Liver (tissue), 3 donors: ENCODE data around the gene GALNT17.

Experiments
- CTCF ChIP-seq: fragments of 150-350 bp; IDR thresholded peaks from 2 replicates; pipeline ENCODE4 v1.5.1; 2017; ENCODE audit warnings: improper control_type of control experiment, low read depth, low read length; ENCODE audit not compliant: missing input control
- MAX ChIP-seq: IDR thresholded peaks from 2 replicates; pipeline ENCODE4 v1.6.1; 2016; ENCODE audit warnings: antibody characterized with exemption
- TAF1 ChIP-seq: conservative IDR thresholded peaks from 2 replicates; pipeline ENCODE4 v1.6.1; 2016; ENCODE audit warnings: antibody characterized with exemption, mild to moderate bottlenecking
- YY1 ChIP-seq: IDR thresholded peaks from 2 replicates; pipeline ENCODE4 v1.6.1; 2016; ENCODE audit warnings: antibody characterized with exemption, mild to moderate bottlenecking
- TF ChIP-seq, protein P1 (sequence below): IDR thresholded peaks from 2 replicates; pipeline ENCODE4 v1.6.1; 2016; ENCODE audit warnings: antibody characterized with exemption
- donor health status: healthy.
- donor health status: healthy.

DNA sequence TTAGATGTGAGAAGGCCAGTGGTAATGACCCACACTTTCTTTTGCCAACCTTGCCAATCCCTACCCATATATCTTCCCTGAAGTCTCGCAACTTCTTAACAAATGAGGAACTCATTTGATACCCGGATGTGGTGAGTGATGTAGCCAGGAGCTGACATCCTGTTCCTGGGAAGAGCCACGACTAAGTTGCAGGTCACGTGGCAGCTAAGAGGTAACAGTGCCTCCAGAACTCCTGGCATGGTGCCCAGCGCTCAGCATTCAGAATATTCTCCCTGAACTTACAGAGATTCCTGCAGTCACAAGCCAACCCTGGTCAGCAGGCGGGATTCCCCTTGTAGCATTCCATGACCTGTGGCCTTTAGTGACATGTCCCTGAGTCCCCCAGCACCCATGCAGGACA is 282.5 kb downstream of the GALNT17 start:
- no peak for TF ChIP-seq CTCF
- no peak for TF ChIP-seq MAX
- TF ChIP-seq YY1: no peak
- TF ChIP-seq TAF1: no peak
- TF ChIP-seq, protein P1, sequence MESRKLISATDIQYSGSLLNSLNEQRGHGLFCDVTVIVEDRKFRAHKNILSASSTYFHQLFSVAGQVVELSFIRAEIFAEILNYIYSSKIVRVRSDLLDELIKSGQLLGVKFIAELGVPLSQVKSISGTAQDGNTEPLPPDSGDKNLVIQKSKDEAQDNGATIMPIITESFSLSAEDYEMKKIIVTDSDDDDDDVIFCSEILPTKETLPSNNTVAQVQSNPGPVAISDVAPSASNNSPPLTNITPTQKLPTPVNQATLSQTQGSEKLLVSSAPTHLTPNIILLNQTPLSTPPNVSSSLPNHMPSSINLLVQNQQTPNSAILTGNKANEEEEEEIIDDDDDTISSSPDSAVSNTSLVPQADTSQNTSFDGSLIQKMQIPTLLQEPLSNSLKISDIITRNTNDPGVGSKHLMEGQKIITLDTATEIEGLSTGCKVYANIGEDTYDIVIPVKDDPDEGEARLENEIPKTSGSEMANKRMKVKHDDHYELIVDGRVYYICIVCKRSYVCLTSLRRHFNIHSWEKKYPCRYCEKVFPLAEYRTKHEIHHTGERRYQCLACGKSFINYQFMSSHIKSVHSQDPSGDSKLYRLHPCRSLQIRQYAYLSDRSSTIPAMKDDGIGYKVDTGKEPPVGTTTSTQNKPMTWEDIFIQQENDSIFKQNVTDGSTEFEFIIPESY: no peak
